A673 (cell line): Measurements from ENCODE around the gene HOXD8.

Source experiments
- CTCF ChIP-seq: fragments of 300-800, 200-600 bp; sonication (generic); conservative IDR thresholded peaks from 2 replicates; pipeline ENCODE4 v1.5.1; 2017; ENCODE audit warnings: low read depth, mild to moderate bottlenecking, antibody characterized with exemption, low read length, moderate library complexity, mixed read lengths
- EZH2 ChIP-seq: fragments of 200-600 bp; sonication (generic); IDR thresholded peaks from 2 replicates; pipeline ENCODE4 v1.6.1; 2017; ENCODE audit warnings: borderline replicate concordance, low read depth, mild to moderate bottlenecking, mixed read lengths, antibody characterized with exemption, low read length; ENCODE audit not compliant: poor library complexity, severe bottlenecking

GRCh38 chr2:176152350-176153181 is 23.1 kb downstream of the HOXD8 start:
- TF ChIP-seq CTCF (no peak), EZH2 (no peak)
